ENCODE results near the gene OCSTAMP.

- TF ChIP-seq CTCF (IDR thresholded peaks at IDR 0.05) (no peak), POLR2A (IDR thresholded peaks at IDR 0.05) (no peak)
These were observed 36.3 kb upstream of the OCSTAMP start for GRCh38 chr20:46586724-46587123.

All from body of pancreas (tissue), 4 donors.